Stomach (tissue), 4 donors: ENCODE data around the gene RNFT2.

ENCODE experiments used
- POLR2A ChIP-seq, 4 donors: fragments of 450-650 bp; IDR thresholded peaks; one replicate each; pipeline ENCODE4 v1.6.1; 2016; ENCODE audit warnings: antibody characterized with exemption in 4 of 4, control low read depth in 2 of 4, mild to moderate bottlenecking in 1 of 4, moderate library complexity in 1 of 4
- POLR2AphosphoS5 ChIP-seq, 3 donors: sonication (generic); formaldehyde crosslinking; IDR thresholded peaks; one replicate each; pipeline ENCODE4 v1.6.1; 2016; ENCODE audit warnings: antibody characterized with exemption in 3 of 3

DNA sequence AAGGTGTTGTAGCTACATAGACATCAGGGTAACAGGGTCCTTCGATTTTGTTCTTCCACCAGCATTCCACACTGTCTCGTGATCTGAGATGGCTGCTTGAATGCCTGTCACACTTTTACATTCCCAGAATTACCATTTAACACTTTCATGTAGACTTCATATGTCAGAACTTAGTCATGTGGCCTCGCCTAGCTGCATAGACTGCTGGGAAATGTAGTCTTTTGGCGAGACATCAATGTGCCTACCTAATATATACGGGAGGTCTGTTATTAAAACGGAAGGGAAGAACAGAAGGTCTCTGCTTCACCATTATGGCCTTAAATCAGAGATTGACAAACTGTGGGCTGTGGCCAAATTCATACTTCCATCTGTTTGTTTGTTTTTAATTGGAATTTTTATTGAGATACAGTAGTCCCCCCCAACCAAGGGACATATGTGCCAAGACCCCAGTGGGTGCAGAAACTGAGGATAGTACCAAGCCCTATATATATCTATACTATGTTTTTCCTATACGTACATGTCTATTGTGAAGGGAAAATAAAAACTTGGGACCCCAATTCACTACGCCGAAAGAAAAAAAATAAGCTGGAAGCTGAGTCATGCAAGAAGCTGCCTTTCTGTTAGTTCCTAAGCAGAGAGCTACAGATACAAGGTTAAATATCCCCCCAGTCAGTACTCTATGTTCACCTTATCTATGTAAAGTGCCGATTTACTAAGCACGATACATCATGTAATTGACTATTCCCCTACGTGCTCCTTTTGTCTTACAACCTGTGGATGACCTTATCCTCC is 154.4 kb downstream of the RNFT2 start:
- no peak for TF ChIP-seq POLR2AphosphoS5 (IDR thresholded peaks at IDR 0.05)
- no peak for TF ChIP-seq POLR2A (IDR thresholded peaks at IDR 0.05)
